Neuronal stem cell (in vitro differentiated cells): ENCODE results near the gene SLC2A13.

Experiments used
- DNase-seq: peaks from one replicate; pipeline ENCODE4 v3.0.0-alpha.2; 2013; ENCODE audit warnings: low spot score
- H2AFZ ChIP-seq: one replicate; pipeline ENCODE4 v1.6.1; 2013; ENCODE audit warnings: mild to moderate bottlenecking, low read length, inconsistent platforms
- H2AK5ac ChIP-seq: 2 replicates; pipeline ENCODE4 v1.6.1; 2013; ENCODE audit warnings: low read depth, mild to moderate bottlenecking, inconsistent platforms, low read length, moderate library complexity, mixed read lengths
- H2BK120ac ChIP-seq: 2 replicates; pipeline ENCODE4 v1.6.1; 2013; ENCODE audit warnings: low read depth, mild to moderate bottlenecking, inconsistent platforms, low read length, moderate library complexity, mixed read lengths
- H2BK12ac ChIP-seq: one replicate; pipeline ENCODE4 v1.6.1; 2013; ENCODE audit warnings: low read length, inconsistent platforms
- H2BK15ac ChIP-seq: 2 replicates; pipeline ENCODE4 v1.6.1; 2013; ENCODE audit warnings: mild to moderate bottlenecking, low read length, inconsistent platforms, mixed read lengths
- H2BK5ac ChIP-seq: one replicate; pipeline ENCODE4 v1.6.1; 2013; ENCODE audit warnings: inconsistent platforms, mild to moderate bottlenecking, low read length, moderate library complexity
- H3K14ac ChIP-seq: one replicate; pipeline ENCODE4 v1.6.1; 2013; ENCODE audit warnings: low read length, inconsistent platforms
- H3K18ac ChIP-seq: 2 replicates; pipeline ENCODE4 v1.6.1; 2013; ENCODE audit warnings: low read length, inconsistent platforms
- H3K23ac ChIP-seq: 2 replicates; pipeline ENCODE4 v1.6.1; 2013; ENCODE audit warnings: low read depth, mild to moderate bottlenecking, mixed read lengths, low read length, inconsistent platforms; ENCODE audit not compliant: poor library complexity
- H3K27ac ChIP-seq: replicated peaks from 3 replicates; pipeline ENCODE4 v1.5.1; 2013; ENCODE audit warnings: low read length, inconsistent platforms
- H3K27me3 ChIP-seq, 3 experiments: 2 replicates each; pipeline ENCODE4 v1.6.1; 2013; ENCODE audit warnings: low read length in 3 of 3, mild to moderate bottlenecking in 2 of 3, inconsistent platforms in 1 of 3, low read depth in 1 of 3, mixed read lengths in 1 of 3, moderate library complexity in 1 of 3; ENCODE audit not compliant: control insufficient read depth in 3 of 3, insufficient read depth in 3 of 3
- H3K36me3 ChIP-seq, 2 donors: replicated peaks in 1 of 2; 2 replicates each; pipeline ENCODE4 v1.6.1; 2013; ENCODE audit warnings: low read length in 2 of 2; ENCODE audit not compliant: control insufficient read depth in 2 of 2, insufficient read depth in 2 of 2
- H3K4ac ChIP-seq: 2 replicates; pipeline ENCODE4 v1.6.1; 2013; ENCODE audit warnings: inconsistent platforms, mild to moderate bottlenecking, low read length, moderate library complexity
- H3K4me1 ChIP-seq, 2 donors: 1 replicate in 1 of 2; 2 replicates in 1 of 2; pipeline ENCODE4 v1.6.1; 2013; ENCODE audit warnings: low read length in 2 of 2, low read depth in 1 of 2; ENCODE audit not compliant: control insufficient read depth in 2 of 2, insufficient read depth in 1 of 2
- H3K4me2 ChIP-seq: one replicate; pipeline ENCODE4 v1.6.1; 2013; ENCODE audit warnings: mild to moderate bottlenecking, low read length, inconsistent platforms; ENCODE audit not compliant: insufficient read depth, poor library complexity, severe bottlenecking
- H3K4me3 ChIP-seq, 2 donors: 2 replicates each; pipeline ENCODE4 v1.5.1; 2013; ENCODE audit warnings: low read length in 2 of 2, mild to moderate bottlenecking in 2 of 2, inconsistent platforms in 1 of 2, moderate library complexity in 1 of 2
- H3K79me1 ChIP-seq: one replicate; pipeline ENCODE4 v1.6.1; 2013; ENCODE audit warnings: low read depth, mild to moderate bottlenecking, inconsistent platforms, low read length, moderate library complexity
- H3K9ac ChIP-seq: one replicate; pipeline ENCODE4 v1.6.1; 2013; ENCODE audit warnings: mild to moderate bottlenecking, low read depth, low read length, inconsistent platforms; ENCODE audit not compliant: poor library complexity
- H3K9me3 ChIP-seq, 2 donors: replicated peaks in 1 of 2; 2 replicates each; pipeline versions ENCODE3 to v1.6.1; 2013; ENCODE audit warnings: low read length in 2 of 2, mild to moderate bottlenecking in 2 of 2, inconsistent platforms in 1 of 2, low read depth in 1 of 2, mixed read lengths in 1 of 2, moderate library complexity in 1 of 2; ENCODE audit not compliant: control insufficient read depth in 2 of 2, insufficient read depth in 1 of 2
- H4K8ac ChIP-seq: one replicate; pipeline ENCODE4 v1.6.1; 2013; ENCODE audit warnings: low read depth, mild to moderate bottlenecking, inconsistent platforms, low read length, moderate library complexity
- H4K91ac ChIP-seq: one replicate; pipeline ENCODE4 v1.6.1; 2013; ENCODE audit warnings: low read length, low read depth, mild to moderate bottlenecking, inconsistent platforms; ENCODE audit not compliant: poor library complexity
- WGBS, 2 donors: extraction: QIAGEN DNeasy Blood & Tissue Kit; methylation state at CpG; one replicate each; pipeline ENCODE4 v1.1.7; 2013; ENCODE audit warnings: missing lambda C conversion rate in 2 of 2, mixed read lengths in 1 of 2; ENCODE audit not compliant: insufficient read length in 2 of 2, insufficient replicate concordance in 1 of 2; ENCODE audit errors: extremely low coverage in 2 of 2; 5-methylcytosine and 5-hydroxymethylcytosine counted together

SLC2A13 gene

DNA sequence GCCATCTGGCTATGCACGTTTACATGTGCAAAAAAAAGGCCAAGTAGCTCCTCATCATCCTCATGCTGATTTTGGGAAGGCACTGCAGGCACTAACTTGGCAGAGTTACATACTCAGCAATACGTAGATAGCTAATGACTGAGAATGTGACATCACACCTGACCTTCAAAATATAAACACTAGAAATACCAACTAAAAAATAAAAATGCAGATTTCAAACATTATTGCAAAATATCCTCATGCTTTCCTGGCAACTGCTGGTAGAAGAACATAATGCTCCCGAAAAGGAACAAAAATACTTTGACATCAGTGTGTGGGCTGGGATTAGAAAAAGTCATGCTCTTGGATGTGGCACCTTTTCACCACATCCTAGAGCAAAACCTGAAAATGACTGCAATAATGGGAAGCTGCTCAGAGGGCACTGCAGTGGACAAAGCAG is 333.0 kb downstream of the SLC2A13 start:
- Histone ChIP-seq H3K9ac (no peak overlapping the region), H2AFZ (no peak overlapping the region), H2BK12ac (no peak overlapping the region), H2BK5ac (no peak overlapping the region), H3K18ac (no peak overlapping the region), H4K8ac (no peak overlapping the region), H2BK15ac (no peak overlapping the region), H4K91ac (no peak overlapping the region), H2BK120ac (no peak overlapping the region), H3K9me3 (no peaks in the 10 kb centered on the region), H3K23ac (no peak overlapping the region), H3K27ac (no peak overlapping the region), H3K14ac (no peak overlapping the region), H3K79me1 (peaks cover 3% of the 10 kb centered on the region), H3K27me3 (no peaks in the 10 kb centered on the region), H3K4me2 (no peak overlapping the region), H3K4me1 (no peaks in the 10 kb centered on the region), H3K4ac (no peak overlapping the region), H3K36me3 (no peaks in the 10 kb centered on the region), H2AK5ac (no peak overlapping the region), H3K4me3 (no peak overlapping the region)
- no CpG with 5 or more reads among the region's 3 CpGs for WGBS, 2 donors
- no peak for DNase-seq

DNA sequence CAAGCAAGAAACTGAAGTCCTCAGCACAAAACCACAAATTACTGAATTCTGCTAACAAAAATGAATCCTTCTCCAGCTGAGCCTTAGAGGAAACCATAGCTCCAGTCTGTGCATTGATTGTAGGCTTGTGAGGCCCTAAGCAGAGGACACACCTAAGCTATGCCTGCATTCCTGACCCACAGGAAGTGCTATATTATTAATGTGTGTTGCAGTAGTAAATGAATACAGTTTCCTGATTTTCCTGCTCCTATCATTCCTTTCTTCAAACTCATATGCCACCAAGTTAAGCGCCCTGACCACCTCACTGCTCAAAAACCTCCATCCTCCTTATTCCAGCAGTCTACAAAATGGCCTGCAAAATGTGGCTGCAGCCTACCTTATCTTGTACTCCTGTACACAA is 334.4 kb downstream of the SLC2A13 start:
- no peaks in the 10 kb centered on the region for H3K4me1 ChIP-seq
- no peak overlapping the region for H2BK15ac ChIP-seq
- H2BK12ac ChIP-seq, result no peak overlapping the region
- no peak overlapping the region for H4K8ac ChIP-seq
- H2BK5ac ChIP-seq, result no peak overlapping the region
- H3K9ac ChIP-seq, result no peak overlapping the region
- H3K4ac ChIP-seq, result no peak overlapping the region
- H3K18ac ChIP-seq, result no peak overlapping the region
- no peak overlapping the region for H2AFZ ChIP-seq
- no peak overlapping the region for H2AK5ac ChIP-seq
- no peak overlapping the region for H2BK120ac ChIP-seq
- no peaks in the 10 kb centered on the region for H3K27me3 ChIP-seq
- no peaks in the 10 kb centered on the region for H3K79me1 ChIP-seq
- no peak overlapping the region for H3K4me3 ChIP-seq
- DNase-seq, result no peak
- H3K23ac ChIP-seq, result no peak overlapping the region
- no peaks in the 10 kb centered on the region for H3K36me3 ChIP-seq
- H3K4me2 ChIP-seq, result no peak overlapping the region
- H3K14ac ChIP-seq, result no peak overlapping the region
- H3K9me3 ChIP-seq, result no peaks in the 10 kb centered on the region
- H4K91ac ChIP-seq, result no peak overlapping the region
- no CpG with 5 or more reads among the region's 1 CpG for WGBS, 2 donors
- no peak overlapping the region for H3K27ac ChIP-seq

DNA sequence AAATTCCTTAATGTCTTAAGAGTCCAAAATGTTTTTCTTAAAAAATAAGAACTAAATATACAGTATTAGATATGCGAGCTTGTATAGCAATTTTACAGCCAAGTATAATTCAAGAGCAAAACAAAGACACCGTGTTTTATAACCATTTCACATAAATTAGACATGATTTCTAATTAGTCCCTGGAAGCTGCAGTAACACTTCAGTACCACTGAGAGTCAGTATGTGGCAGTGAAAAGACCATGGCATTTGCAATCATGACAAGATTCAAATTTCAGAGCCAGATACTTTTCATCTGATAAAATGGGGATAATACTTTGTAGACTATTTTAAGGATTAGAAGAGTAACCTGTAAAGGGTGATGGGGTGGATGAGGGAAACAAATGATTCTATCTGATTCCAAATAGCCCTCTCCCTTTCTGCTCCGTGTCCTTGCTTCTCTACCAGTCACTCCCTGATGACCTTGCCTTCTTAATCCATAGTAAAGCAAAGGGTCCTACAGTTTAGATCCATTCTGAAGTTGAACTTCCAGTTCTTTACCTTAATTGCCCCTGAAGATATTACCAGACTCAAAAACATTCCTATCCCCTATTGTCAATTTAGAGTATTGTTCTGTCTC is 340.8 kb downstream of the SLC2A13 start:
- H3K23ac ChIP-seq, result no peak overlapping the region
- H3K4me1 ChIP-seq, result peaks cover 0 to 1% of the 10 kb centered on the region in 2 donors
- no peak overlapping the region for H4K91ac ChIP-seq
- no peak overlapping the region for H2AFZ ChIP-seq
- H3K4me2 ChIP-seq, result no peak overlapping the region
- no peaks in the 10 kb centered on the region for H3K36me3 ChIP-seq
- H2BK12ac ChIP-seq, result no peak overlapping the region
- WGBS, 2 donors, result no CpG with 5 or more reads among the region's 3 CpGs
- no peaks in the 10 kb centered on the region for H3K27me3 ChIP-seq
- no peak overlapping the region for H2BK120ac ChIP-seq
- no peak overlapping the region for H3K18ac ChIP-seq
- H3K4ac ChIP-seq, result no peak overlapping the region
- DNase-seq, result peak; percentile 5
- no peaks in the 10 kb centered on the region for H3K9me3 ChIP-seq
- no peaks in the 10 kb centered on the region for H3K79me1 ChIP-seq
- no peak overlapping the region for H2BK5ac ChIP-seq
- no peak overlapping the region for H3K4me3 ChIP-seq
- H2AK5ac ChIP-seq, result no peak overlapping the region
- no peak overlapping the region for H3K14ac ChIP-seq
- H3K27ac ChIP-seq, result no peak overlapping the region
- H2BK15ac ChIP-seq, result no peak overlapping the region
- no peak overlapping the region for H3K9ac ChIP-seq
- no peak overlapping the region for H4K8ac ChIP-seq

DNA sequence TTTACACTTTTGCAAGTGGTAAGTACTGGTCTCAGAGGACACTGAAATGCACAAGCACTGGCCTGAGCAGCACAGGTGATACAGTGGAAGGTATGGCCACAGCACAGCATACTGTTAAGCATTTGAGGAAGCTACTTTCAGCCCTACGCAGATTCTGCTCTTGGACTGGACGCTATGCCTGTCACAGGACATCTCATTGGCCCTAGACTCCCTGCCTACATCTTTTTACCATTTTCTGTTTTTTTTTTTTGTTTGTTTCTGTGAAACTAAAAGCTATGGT is 342.1 kb downstream of the SLC2A13 start:
- Histone ChIP-seq H3K4ac (no peak overlapping the region), H2BK5ac (no peak overlapping the region), H4K91ac (no peak overlapping the region), H3K36me3 (no peaks in the 10 kb centered on the region), H3K4me1 (peaks cover 0 to 1% of the 10 kb centered on the region in 2 donors), H3K4me3 (peak overlapping the region in 1 of 2 donors; percentile 52), H2AK5ac (no peak overlapping the region), H3K18ac (no peak overlapping the region), H3K9me3 (no peaks in the 10 kb centered on the region), H3K23ac (no peak overlapping the region), H3K79me1 (no peaks in the 10 kb centered on the region), H3K14ac (no peak overlapping the region), H3K27me3 (no peaks in the 10 kb centered on the region), H4K8ac (no peak overlapping the region), H3K9ac (no peak overlapping the region), H2AFZ (no peak overlapping the region), H3K27ac (no peak overlapping the region), H2BK15ac (no peak overlapping the region), H2BK12ac (no peak overlapping the region), H3K4me2 (no peak overlapping the region), H2BK120ac (no peak overlapping the region)
- no CpG with 5 or more reads among the region's 2 CpGs for WGBS, 2 donors
- DNase-seq, result no peak
